Hematopoietic multipotent progenitor cell treated with erythropoietin and hydrocortisone succinate and interleukin-3 and kit ligand, for 17 days (in vitro differentiated cells): Measurements from ENCODE around the gene ZFP14.
"Not testable (repeated sequence)": the region's sequence is repeated elsewhere in the genome, so short reads cannot be mapped to it uniquely, and the experiment has no call there.

Experiments used
- DNase-seq: peaks from one replicate; pipeline ENCODE4 v3.0.0-alpha.2; 2015; ENCODE audit warnings: low spot score

ZFP14 gene

DNA sequence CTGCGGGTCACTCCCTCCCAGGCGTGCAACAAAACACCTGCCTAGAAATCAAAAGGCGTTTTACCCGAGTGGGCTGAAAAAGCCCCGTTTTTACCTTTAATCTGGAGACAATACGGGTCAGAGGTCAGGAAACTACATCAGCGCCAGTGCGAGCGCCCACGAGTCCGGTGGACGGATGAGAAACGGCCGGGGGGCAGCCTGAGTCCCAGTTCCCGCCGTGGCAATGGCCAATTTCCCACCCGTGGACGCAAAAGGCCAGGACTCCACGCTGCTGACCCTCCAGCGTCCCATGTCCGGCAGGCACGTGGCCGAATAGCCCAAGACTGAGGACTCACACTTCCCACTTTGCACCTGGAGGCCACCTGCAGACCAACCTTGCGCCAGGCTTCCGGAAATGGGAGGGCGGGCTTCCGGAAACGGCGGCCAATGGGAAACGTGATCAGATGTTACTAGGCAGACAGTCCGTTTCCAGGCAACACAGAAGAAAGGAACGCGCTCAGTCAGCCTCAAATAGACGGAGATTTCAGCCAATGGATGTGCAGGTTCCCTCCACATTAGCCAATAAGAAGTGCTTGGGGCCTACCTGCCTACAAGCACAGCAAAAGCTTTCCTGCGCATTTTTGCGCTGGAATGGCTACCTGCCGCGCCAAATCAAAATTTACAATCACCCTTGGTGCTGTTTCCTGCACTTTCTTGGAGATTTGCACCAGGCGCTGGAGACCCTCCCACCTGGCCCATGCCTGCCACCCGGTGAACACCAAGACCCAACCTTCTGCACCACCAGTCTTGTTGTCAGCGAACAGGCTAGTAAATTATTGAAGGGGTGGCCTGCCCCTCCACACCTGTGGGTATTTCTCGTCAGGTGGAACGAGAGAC lies 47.4 kb downstream of the ZFP14 start:
- peak; percentile 9 for DNase-seq

DNA sequence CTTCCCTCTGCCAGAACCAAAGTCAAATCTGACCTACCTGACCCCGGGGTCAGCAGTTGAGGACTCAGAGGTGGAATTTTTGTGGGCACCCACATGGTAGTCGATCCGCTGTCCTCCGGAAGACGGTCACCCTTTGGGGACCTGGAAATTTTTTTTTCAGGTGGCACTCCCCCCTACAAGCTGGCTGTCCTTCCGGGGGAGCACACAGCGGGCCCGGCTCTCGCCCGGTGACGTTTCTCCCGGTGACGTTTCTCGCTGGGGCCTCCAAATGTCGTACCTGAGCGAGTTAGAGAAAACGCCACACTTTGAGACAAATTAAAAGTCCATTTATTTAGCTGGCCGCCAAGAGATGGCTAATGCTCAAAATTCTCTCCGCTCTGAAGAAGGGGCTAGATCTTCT lies 48.8 kb downstream of the ZFP14 start:
- DNase-seq = no peak

GRCh38 chr19:36329534-36329933 lies 49.5 kb downstream of the ZFP14 start:
- not testable (repeated sequence) for DNase-seq

DNA sequence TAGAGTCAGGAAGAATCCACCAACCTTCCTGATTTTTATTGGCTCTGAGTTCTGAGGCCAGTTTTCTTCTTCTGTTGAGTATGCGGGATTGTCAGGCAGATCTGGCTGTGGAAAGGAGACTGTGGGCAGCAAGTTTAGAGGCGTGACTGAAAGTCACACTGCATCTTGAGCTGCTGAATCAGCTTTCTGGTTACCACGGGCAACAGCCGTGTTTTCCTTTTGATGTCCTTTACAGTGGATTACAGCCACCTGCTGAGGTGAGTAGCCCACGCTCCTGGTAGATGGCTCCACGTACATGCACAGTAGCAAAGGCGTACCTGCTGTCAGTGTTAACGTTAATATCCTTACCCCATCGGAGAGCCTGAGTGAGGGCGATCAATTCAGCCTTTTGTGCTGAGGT lies 52.4 kb downstream of the ZFP14 start:
- not testable (repeated sequence) for DNase-seq

GRCh38 chr19:36315164-36315563 lies 63.8 kb downstream of the ZFP14 start:
- DNase-seq = not testable (repeated sequence)

DNA sequence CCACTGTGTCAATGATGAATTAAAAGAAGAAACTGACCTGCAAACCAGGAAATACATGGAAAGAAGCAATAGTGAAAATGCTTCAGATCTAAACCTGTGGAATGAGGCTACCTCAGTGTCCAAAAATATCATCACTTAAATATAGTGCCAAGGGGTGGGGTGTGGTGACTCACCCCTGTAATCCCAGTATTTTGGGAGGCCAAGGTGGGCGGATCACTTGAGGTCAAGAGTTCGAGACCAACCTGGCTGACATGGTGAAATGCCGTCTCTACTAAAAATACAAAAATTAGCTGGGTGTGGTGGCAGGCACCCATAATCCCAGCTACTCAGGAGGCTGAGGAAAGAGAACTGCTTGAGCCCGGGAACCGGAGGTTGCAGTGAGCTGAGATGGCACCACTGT lies 64.9 kb downstream of the ZFP14 start:
- DNase-seq = not testable (repeated sequence)

- DNase-seq = not testable (repeated sequence)
Observed at GRCh38 chr19:36311098-36311760, 67.8 kb downstream of the ZFP14 start.

DNA sequence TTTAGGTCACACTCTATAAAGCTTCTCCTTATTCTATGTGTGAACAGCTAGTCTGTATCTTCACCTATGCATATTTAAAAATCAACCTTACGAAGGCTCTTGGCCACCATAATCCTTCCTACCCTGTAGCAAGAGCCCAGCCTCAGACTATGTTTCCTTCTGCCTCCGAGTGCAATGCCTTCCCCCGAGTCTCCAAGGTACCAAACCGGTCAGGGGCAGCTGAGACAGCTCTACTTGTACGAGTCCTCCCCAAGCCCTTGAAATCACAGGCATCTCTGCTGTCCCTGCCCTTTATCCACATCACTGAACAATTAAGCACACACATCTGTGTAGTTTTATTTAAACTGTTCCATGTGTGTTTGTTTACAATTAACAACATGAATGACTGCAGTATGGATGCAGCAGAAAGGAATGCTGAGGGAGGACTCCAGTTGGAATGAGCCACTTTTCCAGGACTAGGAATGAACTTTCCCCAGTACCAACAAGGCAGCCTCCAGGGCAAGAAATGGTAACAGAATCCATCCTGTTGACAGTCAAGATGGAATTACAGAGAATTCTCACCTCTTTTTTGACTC lies 68.5 kb downstream of the ZFP14 start:
- DNase-seq = not testable (repeated sequence)

DNA sequence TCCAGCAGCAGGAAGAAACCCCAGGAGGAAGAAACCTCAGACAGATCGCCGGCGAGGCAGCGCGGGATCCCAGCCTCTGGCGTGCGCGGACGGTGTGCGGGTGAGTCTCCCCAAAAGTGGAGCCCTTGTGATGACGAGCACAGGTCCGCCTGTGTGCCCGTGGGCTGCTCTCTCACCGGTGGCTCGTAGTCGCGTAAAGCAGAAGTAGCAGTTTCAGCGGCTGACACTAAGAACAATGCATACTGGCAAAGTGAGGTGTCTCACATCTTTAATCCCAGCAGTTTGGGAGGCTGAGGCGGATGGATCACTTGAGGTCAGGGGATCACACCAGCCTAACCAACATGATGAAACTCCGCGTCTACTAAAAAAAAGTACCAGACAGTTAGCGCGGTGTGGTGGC lies 69.2 kb downstream of the ZFP14 start:
- DNase-seq = not testable (repeated sequence)

DNA sequence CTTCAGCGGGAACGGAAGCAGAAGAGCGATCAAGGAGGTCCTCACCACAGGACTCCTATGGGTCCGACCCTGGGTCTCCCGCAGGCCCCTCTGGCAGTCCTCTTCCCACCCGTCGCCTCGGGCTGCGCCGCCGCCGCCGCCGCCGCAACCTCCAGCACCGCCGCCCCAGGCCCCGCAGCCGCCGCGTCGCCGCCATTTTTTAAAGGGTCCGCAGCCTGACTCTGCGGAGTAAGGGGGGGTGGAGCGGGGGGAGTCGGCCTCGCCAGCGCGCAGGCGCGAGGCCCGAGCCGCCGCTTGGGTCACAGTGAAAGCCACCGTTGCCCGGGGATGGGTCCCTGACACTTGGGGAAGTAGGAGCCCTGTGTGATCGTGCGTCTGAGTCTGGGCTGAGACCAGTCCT lies 69.7 kb downstream of the ZFP14 start:
- DNase-seq = not testable (repeated sequence)

GRCh38 chr19:36292317-36292716 lies 86.7 kb downstream of the ZFP14 start:
- not testable (repeated sequence) for DNase-seq
